AG08396 (cell line): Measurements from ENCODE around the gene GGNBP2.
A peak's percentile ranks its signal among the peaks of the same experiment; 100 is the strongest.

Source experiments
- DNase-seq: peaks from one replicate; pipeline ENCODE4 v3.0.0; 2012; ENCODE audit warnings: low spot score, mixed read lengths

GGNBP2 gene

DNA sequence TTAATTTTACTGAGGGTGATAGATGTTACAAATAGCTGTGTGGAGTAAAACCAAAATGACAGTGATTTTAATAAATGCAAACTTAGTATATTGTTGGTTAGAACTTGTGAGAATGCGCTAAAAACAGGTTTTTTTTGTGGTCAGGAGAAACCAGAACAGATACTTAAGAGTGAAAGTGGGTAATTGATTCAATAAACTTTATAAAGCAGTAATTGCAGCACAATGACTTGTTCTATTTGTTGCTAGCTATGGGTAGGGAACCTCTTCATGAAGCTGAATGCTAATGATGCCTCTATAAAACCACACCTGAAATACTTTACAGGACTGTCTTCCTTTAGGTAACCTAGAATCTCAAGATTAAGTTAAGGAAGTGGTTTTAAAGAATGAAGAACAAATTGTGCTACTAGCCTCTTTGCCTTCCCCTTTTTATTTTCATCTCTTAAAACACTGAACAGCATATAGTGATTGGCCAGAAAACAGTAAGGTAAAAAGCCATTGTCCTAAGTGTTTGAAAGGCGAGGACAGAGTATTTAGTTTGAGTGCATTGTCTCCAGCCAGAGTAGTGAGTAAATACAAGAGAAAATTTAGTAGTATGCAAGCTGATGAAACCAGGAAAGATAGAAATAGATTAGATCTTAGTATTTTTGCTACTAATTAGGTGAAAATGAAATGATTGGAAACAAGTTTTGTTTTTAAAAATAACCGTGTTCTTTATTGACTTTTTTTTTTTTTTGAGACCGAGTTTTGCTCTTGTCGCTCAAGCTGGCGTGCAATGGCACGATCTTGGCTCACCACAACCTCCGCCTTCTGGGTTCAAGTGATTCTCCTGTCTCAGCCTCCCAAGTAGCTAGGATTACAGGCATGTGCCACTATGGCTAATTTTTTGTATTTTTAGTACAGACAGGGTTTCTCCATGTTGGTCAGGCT, 6.0 kb downstream of the GGNBP2 start:
- DNase-seq = no peak

DNA sequence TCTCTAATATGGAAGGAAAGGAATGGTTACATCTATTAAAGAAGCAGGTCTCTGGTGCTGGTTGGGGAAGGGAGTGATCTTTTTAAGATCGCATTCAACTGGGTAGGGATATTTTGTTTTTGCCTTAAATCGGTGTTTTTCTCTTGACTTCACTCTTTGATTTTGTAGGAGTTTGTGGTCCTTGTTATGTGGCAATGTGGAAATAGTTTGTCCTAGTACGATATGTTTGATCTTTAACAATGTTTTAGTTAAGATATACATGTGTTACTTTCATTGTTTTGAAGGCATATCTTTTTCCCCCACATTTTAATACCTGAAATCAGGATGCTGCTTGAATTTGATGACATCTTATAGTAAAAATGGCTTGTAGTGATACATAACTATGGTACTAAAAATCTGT, 8.7 kb downstream of the GGNBP2 start:
- no peak for DNase-seq

DNA sequence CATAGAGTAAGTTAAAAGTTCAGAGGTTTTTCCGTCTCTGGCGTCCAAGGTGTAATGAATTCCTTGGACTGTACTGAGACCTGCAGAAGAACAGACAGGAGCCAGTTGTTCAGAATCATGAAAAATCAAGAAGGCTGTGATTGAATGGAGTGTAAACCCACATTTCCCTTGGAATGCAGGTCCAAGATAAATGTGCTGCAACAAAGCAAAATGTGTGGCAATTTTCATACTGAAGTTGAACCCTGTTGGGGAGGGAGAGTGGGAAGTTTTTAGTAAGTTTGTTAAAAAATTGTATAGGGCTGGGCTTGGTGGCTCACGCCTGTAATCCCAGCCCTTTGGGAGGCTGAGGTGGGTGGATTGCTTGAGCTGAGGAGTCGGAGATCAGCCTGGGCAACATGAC, 21.4 kb downstream of the GGNBP2 start:
- DNase-seq = no peak

DNA sequence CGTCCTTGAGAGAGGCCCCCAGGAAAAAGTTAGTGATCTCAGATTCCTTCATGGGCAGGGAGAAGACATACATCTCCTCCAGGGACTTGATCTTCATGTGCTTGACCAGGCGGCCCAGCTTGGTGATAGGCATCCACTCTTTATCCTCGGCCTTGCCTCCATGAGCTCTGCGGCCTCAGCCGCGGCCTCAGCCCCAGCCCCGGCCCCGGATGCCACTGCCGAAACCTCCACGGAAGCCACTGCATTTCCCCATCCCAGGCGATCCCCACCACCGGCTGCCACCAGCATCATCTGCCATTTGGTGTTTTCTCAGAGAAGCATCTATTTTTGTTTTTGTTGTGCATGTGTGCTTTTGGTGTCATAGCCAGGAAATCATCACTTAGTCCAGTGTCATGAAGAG, 30.3 kb downstream of the GGNBP2 start:
- DNase-seq = no peak

DNA sequence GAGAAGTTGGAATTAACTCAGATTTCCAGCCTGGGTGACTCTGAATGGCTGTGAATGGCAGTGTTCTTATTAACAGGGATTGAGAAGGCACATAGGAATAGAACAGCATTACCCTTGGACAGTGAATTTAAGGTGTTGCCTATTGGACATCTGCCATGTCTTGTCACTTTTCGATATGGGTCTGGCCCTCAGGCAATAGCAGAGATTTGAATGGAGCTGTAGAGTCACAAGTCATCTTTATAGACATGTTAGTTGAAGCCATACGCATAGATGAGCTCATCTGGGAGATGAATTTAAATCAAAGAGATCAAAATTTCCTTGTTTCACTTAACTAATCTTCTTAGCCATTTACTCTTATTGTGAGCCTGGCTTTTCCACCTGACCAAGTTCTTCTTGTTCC, 32.1 kb downstream of the GGNBP2 start:
- no peak for DNase-seq

DNA sequence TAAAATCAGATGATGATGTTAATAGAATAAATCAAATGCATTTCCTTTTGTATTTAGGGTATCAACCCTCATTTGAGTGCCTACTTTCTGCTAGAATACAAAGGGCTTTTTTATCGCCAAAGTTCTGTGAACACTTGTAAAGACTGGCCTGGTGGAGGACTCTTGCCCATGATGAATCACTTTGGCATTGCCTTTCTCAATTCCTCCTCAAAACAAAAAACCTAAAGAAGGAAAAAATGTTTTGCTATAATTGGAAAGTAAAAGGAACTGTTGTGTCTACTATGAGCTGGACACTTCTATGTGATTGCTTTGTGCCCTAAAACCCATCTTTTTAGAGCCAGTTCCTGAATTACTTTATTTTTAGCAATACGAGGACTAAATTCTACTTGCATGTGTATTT, 34.0 kb downstream of the GGNBP2 start:
- DNase-seq = peak; percentile 33

DNA sequence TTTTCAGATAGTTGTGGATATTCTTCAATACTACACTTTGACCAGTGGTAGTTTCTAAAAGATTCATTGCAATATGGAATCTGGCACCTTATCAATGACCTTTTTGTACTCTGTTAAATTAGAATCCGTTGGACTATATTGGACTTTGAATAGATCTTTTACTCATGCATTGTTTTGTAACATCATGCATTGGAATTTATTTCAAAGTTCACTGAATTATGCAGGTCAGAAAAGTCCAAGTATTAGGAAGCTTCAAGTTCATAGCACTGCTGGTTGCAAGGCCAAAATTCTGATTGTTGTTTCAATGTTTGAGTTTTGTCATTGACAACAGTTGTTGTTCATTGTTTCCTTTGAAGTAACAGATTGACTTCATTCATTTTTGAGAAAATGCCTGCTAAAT, 39.1 kb downstream of the GGNBP2 start:
- DNase-seq = no peak

DNA sequence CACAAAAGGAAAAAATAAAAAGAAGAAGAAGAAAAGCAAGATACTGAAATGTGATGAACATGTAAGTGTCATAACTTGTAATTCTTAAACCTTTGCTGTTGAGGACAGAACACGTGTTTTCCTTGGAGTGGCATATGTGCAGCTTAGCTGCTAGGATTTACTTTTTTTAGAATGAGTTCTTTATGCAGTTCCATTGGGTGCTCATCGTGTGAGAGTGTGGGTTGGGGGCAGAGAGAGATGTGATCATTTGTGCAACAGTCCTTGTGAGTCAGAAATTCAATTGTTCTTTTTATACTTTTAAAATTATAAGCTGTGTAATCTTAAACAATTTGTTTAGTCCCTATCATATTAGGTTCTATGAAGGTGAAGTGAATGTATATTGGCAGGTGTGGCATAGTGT, 41.4 kb downstream of the GGNBP2 start:
- DNase-seq = no peak

DNA sequence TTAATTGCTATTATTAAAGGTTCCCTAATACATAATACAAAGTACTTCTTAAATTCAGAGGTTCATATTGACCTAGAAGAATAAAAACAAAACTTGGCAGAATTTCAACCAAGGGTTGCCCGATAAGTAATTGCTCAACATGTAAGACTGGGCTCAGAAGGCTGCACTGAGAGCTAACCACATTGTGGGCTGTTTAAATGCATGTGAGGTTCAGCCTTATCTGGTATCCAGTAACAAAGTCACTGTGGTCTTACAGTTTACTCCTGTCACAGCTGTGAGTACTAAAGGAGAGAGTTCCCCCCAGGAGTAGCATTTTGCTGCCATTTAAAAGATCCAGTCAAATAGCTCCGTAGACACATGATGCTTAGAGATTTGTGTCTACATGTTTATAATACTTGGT, 45.4 kb downstream of the GGNBP2 start:
- no peak for DNase-seq

DNA sequence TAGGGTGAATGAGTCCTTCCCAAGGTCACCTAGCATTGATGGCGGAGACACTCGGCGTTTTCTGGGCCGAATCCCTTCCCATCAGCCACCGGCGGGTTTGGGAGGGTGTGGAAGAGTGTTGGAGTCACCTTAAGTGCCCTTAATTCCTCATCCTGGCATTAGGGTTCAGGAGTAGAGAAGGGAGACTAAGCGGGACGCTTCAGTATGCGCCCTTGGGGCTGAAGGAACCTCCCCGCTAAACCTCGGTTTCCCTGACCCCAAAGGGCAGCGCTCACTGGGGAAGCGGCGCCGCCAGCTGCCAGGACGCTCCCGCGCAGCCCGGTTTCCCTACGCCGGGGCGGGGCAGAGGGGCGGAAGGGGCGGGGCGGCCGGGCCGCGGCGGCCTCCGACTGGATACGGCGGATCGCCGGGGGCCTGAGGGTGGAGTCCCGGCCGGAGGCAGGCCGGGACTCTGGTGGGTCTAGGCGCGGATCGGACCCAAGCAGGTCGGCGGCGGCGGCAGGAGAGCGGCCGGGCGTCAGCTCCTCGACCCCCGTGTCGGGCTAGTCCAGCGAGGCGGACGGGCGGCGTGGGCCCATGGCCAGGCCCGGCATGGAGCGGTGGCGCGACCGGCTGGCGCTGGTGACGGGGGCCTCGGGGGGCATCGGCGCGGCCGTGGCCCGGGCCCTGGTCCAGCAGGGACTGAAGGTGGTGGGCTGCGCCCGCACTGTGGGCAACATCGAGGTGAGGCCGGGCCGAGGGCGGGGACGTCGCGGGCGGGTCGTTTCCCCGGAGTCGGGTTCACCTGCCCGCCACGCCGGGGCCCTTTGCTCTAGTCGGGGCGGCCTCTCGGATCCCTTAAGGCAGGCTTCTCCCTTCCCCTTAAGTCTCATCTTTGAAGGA, 47.0 kb downstream of the GGNBP2 start, which contains the start of gene DHRS11:
Gene DHRS11, plus strand, starts transcription at position 446 of the 882 bp plus-strand sequence. Its CDS starts 131 bp downstream, at position 577.
- peak; percentile 96 for DNase-seq

DNA sequence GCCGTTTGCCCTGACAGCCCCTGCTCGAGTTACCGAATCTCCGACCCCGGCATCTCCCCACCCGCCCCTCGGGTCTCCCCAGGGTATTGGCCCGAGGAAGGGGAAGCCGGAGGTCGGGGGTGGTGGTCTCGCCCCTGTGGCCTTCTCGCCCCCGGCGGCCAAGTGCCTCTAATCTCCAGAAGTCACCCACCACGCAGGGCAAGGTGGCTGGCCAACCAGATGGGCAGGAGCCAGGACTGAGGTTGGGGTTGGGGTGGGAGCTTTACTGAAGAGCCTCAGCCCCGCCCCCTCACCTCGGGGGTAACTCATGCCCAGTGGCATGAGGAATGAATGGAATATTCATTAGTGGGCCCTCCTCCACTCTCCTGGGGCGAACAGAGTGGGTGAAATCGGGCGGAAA, 47.6 kb downstream of the GGNBP2 start:
- DNase-seq = peak; percentile 52

DNA sequence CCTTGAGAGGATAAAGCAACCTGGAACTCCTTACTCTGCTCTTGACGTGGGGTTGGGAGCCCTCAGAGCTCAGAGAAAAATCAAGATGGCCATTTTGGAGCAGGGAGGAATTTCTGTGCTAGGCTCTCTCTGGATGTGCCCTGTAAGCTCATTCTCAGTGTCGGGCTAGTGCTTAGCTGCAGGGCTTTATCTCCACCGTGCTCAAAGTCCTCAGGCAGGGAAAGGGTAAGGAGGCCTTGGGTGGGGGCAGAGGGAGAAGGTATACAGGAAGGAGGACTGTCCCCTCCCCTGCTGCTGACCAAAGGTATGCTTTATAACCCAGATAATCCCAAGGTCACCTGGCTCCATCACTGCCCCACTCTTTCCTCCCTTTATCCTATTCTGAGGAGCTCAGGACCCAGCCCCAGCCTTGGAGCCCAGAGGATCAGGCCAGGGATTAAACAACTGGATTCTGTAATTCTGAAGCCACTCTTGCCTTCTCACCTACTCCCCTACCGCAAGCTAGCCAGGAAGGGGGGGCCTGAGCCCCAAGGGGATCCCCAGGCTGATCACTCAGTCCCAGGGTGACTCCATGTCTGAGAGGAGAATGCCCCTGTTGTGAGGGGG, 48.1 kb downstream of the GGNBP2 start:
- DNase-seq = no peak

DNA sequence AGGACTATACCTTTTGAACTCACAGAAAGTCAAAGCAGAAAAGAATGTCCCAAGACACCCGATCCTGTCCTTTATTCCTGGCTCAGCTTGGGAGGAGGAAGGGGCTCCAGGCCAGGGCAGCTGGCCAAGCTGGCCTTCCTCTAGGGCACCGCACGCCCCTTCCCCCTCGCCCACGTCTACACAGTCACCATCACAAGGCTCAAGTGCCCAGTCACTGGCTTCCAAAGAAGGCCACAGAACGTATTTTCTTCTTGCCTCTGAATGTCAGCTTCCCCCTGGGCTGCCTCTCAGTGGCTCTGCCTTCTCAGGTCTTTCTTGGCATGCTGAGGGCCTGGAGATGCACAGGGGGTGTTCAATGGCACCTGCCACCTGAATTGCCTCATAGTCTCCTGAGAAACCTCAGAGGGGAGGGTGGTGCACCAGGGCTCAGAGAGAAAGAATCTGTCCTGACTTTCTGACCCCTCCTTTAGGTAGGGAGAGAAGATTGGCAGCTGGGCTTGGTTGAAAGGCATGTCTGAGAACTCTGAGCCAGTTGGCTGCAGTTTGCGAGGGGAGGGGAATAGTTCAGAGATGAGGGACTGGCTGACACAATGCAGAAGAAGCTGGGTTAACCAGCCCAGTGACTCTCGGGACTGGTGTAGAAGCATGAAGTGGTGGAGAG, 49.1 kb downstream of the GGNBP2 start:
- no peak for DNase-seq

DNA sequence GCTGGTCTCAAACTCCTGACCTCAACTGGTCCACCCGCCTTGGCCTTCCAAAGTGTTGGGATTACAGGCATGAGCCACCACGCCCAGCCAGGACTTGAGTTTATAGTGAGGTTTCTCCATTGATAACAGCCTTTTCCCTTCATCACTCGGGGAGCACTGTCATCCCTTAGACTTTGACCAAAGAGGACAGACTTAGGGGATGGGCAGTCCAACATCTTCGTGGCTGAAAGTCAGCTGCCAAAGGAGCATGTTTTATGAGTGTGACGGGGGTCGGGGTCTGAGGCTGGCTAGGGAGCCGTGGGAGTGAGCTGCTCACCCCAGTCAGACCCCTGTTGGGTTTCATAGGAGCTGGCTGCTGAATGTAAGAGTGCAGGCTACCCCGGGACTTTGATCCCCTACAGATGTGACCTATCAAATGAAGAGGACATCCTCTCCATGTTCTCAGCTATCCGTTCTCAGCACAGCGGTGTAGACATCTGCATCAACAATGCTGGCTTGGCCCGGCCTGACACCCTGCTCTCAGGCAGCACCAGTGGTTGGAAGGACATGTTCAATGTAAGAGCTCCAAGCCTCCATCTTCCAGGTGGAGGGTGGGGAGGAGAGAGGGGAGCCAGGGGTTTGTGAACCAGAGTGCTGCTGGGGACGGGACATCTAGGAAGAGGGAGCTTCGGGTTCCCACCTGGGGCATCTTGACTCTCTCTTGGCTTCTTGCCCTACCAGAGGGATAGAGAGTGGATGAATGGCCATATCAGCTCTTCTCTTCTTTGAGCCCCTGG, 50.1 kb downstream of the GGNBP2 start:
- no peak for DNase-seq

DNA sequence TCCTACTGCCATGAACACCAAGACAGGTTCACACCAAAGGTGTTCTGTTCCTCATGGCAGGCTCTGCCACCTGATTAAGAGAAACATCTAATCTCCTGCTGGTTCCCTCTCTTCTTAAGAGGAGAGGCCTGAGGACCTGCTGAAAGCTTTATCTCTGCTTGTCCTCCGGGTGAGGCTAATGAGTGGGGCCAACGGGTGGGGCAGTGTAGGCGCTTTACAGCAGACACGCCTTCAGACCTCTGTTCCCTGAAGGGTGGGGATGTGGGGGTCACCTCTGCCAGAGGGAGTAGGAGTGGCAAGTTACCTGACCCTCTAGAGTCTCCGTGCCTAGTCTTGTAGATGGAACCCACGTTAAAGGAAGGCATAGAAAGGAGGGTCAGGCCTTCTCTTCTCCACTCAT, 52.5 kb downstream of the GGNBP2 start:
- no peak for DNase-seq

DNA sequence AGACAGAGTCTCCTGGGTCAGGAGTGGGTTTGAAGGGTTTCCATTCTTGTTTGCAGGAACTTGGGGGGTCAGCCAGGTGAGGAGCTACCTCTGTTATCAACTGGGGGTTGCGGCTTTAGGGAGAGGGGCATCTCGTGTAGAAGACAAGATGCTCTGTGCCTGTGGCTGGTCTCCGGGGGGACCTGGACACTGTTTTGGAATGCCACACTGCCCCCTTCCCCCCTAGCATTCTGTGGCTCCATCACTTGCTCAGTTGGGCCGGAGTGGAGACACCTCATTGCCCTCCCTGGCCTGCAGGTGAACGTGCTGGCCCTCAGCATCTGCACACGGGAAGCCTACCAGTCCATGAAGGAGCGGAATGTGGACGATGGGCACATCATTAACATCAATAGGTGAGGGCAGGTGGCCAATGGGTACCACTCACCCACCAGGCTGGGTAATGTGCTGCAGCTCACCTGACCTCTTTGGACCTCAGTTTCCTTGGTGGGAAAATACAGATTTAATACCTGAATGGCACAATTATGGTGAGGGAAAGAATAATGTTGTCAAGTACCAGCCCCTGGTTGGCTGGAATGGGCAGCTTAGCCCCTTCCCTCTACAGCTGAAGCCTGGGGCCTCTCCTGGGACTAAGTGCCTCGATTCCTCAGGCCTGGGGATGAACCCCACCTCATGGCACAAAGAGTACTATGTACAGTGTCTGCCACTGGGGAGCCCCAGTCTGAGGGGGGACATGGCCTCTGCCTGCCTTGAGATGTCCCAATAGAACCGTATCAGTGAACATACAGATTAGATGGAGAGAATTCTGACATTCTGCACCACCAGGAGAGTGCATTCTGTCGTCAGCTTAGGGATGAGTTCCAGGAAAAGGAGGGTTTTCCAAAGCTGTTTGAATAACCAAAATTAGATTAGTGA, 53.4 kb downstream of the GGNBP2 start:
- DNase-seq = no peak

DNA sequence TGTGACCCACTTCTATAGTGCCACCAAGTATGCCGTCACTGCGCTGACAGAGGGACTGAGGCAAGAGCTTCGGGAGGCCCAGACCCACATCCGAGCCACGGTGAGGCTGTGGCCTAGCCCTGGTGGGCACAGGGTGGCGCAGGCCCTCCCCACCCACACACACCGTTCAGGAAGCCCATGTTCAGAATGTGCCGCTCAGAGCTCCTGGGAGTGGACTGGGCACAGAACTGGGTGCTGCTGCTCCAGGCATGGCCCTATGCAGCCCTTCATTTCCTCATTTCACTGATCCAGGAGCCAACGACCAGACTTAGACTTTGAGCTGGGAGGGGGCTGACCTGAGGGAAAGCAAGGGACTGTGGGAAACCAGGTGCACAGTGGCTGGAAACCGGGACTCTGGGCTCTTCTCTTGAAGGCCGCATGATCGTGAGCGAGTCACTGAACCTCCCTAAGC, 54.3 kb downstream of the GGNBP2 start:
- DNase-seq = no peak

DNA sequence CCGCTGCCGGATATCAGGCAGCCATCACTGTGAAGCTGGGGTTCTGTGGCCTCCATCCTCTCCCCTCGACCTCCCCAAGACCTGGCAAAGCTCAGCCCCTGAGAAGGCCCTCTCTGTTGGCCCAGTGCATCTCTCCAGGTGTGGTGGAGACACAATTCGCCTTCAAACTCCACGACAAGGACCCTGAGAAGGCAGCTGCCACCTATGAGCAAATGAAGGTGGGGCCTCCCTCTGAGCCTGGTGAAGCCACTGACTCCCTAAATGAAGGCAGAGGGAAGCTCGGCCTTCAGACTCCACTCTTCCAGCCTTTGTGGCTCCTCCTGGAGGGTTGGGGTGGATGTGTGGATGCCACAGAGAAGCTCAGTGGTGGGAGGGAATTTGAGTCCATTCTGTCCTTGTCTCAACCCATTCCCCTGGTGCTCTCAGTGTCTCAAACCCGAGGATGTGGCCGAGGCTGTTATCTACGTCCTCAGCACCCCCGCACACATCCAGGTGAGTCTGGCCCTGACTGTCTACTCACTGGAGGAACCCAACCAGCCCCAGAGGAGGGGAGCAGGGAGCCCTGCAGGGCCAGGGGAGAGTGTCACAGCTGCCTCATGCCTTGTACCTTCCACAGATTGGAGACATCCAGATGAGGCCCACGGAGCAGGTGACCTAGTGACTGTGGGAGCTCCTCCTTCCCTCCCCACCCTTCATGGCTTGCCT, 55.0 kb downstream of the GGNBP2 start:
- DNase-seq = no peak

DNA sequence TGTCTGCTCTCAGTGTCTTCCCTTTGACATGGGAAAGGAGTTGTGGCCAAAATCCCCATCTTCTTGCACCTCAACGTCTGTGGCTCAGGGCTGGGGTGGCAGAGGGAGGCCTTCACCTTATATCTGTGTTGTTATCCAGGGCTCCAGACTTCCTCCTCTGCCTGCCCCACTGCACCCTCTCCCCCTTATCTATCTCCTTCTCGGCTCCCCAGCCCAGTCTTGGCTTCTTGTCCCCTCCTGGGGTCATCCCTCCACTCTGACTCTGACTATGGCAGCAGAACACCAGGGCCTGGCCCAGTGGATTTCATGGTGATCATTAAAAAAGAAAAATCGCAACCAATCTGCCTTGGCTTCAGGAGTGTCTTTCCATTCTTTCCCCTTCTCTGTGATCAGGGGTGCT, 55.7 kb downstream of the GGNBP2 start:
- DNase-seq = no peak
